GM10266 (cell line): ENCODE measurements around the gene OLIG3.

Experiments
- DNase-seq: peaks from one replicate; pipeline ENCODE4 v3.0.0; 2012; ENCODE audit errors: extremely low spot score
- CTCF ChIP-seq: IDR thresholded peaks from 2 replicates; pipeline ENCODE4 v1.5.1; 2012; ENCODE audit warnings: mild to moderate bottlenecking, low read depth; ENCODE audit not compliant: control insufficient read depth, insufficient read depth; ENCODE audit errors: missing control alignments

Gene OLIG3

GRCh38 chr6:137512757-137513605 is 18.8 kb upstream of the OLIG3 start:
- no peak for TF ChIP-seq CTCF
- DNase-seq = no peak

- TF ChIP-seq CTCF = no peak
These were observed 16.7 kb upstream of the OLIG3 start for GRCh38 chr6:137510923-137511322.

GRCh38 chr6:137498481-137499190 is 4.4 kb upstream of the OLIG3 start:
- no peak for TF ChIP-seq CTCF
- DNase-seq = no peak

More at GRCh38 chr6:137510923-137511322, 16.7 kb upstream of the OLIG3 start:
- no peak for DNase-seq

- peak; percentile 17 for DNase-seq
- TF ChIP-seq CTCF = no peak
These were observed 3.7 kb upstream of the OLIG3 start for GRCh38 chr6:137497721-137498463.

GRCh38 chr6:137496909-137497720 is 2.9 kb upstream of the OLIG3 start:
- no peak for TF ChIP-seq CTCF
- DNase-seq = peak; percentile 33

- peak; percentile 35 for DNase-seq
- no peak for TF ChIP-seq CTCF
These were observed 2.2 kb upstream of the OLIG3 start for GRCh38 chr6:137496368-137496767.
